PC-9 (cell line): ENCODE measurements around the gene RNASE8. TPM values are rescaled to one million over a fixed set of nuclear protein-coding genes. Genes with fewer than 3 reads are reported as not detected.
A peak's percentile ranks its signal among the peaks of the same experiment; 100 is the strongest.

ENCODE experiments used
- BruUV-seq: library from RNA; stranded (reverse); fragments of 400-500 nt; replicated peaks from 2 replicates; lab custom pipeline; 2021; lab: Mats Ljungman, UMichigan
- CTCF ChIA-PET: fragments of 300-600 bp; sonication (Branson Sonifier 250); formaldehyde crosslinking; loops from one replicate; lab custom pipeline; 2022; ENCODE audit warnings: antibody characterized with exemption; lab: Charles Lee
- POLR2A ChIA-PET: fragments of 300-600 bp; sonication (Branson Sonifier 250); formaldehyde crosslinking; loops from one replicate; lab custom pipeline; 2022; ENCODE audit warnings: antibody characterized with exemption; ENCODE audit not compliant: unreplicated experiment; lab: Charles Lee
- DNase-seq, 2 experiments: peaks; one replicate each; pipeline versions ENCODE4 v3.0.0 to v3.0.0-alpha.2; 2015 to 2022; ENCODE audit warnings: mixed read lengths in 1 of 2
- H2AFZ ChIP-seq: fragments of 200-600 bp; sonication (generic); 2 replicates; pipeline ENCODE4 v1.8.1; 2017; ENCODE audit warnings: antibody characterized with exemption
- H3F3A ChIP-seq: fragments of 200-600 bp; sonication (generic); 2 replicates; pipeline ENCODE4 v1.8.1; 2017; ENCODE audit warnings: antibody characterized with exemption, mild to moderate bottlenecking, low read depth; ENCODE audit not compliant: insufficient read depth
- H3K27ac ChIP-seq: fragments of 200-600 bp; sonication (generic); 2 replicates; pipeline ENCODE4 v1.6.1; 2016; ENCODE audit warnings: mixed run types
- H3K27me3 ChIP-seq: fragments of 200-600 bp; sonication (generic); 2 replicates; pipeline ENCODE4 v1.6.1; 2016; ENCODE audit warnings: low read depth, mixed run types; ENCODE audit not compliant: insufficient read depth
- H3K36me3 ChIP-seq: fragments of 200-600 bp; sonication (generic); 2 replicates; pipeline ENCODE4 v1.6.1; 2016; ENCODE audit warnings: low read depth, mixed run types
- H3K4me1 ChIP-seq: fragments of 200-600 bp; sonication (generic); replicated peaks from 2 replicates; pipeline ENCODE4 v1.6.1; 2016; ENCODE audit warnings: mixed run types; ENCODE audit not compliant: insufficient read depth
- H3K4me2 ChIP-seq: fragments of 200-600 bp; sonication (generic); 2 replicates; pipeline ENCODE4 v1.6.1; 2017; ENCODE audit warnings: mixed run types
- H3K4me3 ChIP-seq: fragments of 200-600 bp; sonication (generic); 2 replicates; pipeline ENCODE4 v1.6.1; 2016; ENCODE audit warnings: mixed run types
- H3K79me2 ChIP-seq: fragments of 200-600 bp; sonication (generic); 2 replicates; pipeline ENCODE4 v1.6.1; 2017; ENCODE audit warnings: low read depth, mixed run types
- H3K9me2 ChIP-seq: fragments of 200-600 bp; sonication (generic); 2 replicates; pipeline ENCODE4 v1.8.1; 2017; ENCODE audit warnings: mild to moderate bottlenecking; ENCODE audit not compliant: insufficient read depth
- H3K9me3 ChIP-seq: fragments of 200-600 bp; sonication (generic); 2 replicates; pipeline ENCODE4 v1.8.1; 2016; ENCODE audit warnings: low read depth; ENCODE audit not compliant: insufficient read depth
- H4K20me1 ChIP-seq: fragments of 200-600 bp; sonication (generic); 2 replicates; pipeline ENCODE4 v1.8.1; 2017; ENCODE audit not compliant: insufficient read depth
- CTCF ChIP-seq: fragments of 200-600 bp; sonication (generic); conservative IDR thresholded peaks from 2 replicates; pipeline ENCODE4 v1.6.1; 2017; ENCODE audit warnings: mixed run types, antibody characterized with exemption, mild to moderate bottlenecking, moderate library complexity
- EZH2 ChIP-seq: fragments of 200-600 bp; sonication (generic); IDR thresholded peaks from 2 replicates; pipeline ENCODE4 v1.8.0; 2017; ENCODE audit warnings: antibody characterized with exemption, low read depth
- intact Hi-C: fragments of 100-400 bp; cut with micrococcal nuclease; formaldehyde crosslinking; loops from one replicate; pipeline ENCODE4 v1.10.0; 2022; ENCODE audit not compliant: unreplicated experiment
- total RNA-seq: library from RNA; stranded (reverse); gene quantifications from 2 replicates; pipeline ENCODE4 v1.2.3, GENCODE V29; 2021

RNASE8 gene
- total RNA-seq, 1 experiment from 2014 or later, result not detected

DNA sequence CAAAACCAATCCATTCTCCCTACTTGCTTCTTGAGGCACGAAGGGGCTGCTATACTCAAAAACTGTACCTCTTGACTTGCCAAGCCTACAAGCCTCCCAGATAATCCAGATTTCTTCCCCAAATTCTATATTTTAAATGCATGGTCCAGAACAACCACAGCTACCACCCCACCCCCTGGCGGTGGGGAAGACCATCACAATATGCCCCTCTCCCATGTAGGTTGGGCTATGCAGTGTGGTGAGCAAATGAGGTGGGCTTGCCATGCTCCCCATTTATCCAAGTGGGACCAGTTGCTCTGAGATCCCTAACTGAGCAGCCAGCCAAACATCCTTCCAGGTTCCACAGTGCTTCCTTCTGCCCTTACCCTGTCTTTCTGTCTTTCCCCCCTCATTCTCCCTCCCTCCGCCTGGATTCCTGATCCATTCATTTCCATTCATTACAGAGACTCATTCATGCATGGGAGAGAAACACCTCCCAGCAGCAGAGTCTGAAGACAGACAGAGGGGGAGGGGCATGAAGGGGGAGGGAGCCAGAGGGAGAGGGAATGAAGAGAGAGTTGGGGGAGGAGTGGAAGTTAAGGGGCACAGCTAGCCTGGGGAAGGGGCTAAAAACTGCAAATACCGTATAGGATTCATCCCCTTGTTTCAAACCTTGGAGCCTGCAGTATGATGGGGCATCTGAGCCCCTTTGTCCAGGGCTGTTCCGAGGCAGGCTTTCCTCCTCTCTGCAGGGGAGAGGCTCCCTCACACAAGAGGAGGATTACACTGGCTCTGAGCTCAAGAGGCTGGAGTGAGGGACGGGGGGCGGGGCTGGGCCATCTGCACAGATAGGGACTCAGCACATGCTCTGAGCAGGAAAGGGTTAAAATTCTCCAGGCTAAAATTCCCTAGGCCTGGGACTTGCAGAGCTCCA, 36.4 kb downstream of the RNASE8 start:
- CTCF ChIA-PET, result interaction anchor here (0.6 kb wide), 1 partner anchor 764 kb away, joined by 4 read pairs; no protein-coding TSS in a partner anchor
- H3F3A ChIP-seq, result peaks cover 14% of the 10 kb centered on the region; the same call in 1 of the 2 replicates
- H3K36me3 ChIP-seq, result no peaks in the 10 kb centered on the region
- POLR2A ChIA-PET, result no interaction called here
- 0 out of 2 replicates have a peak, but pooled peaks cover 4% of the 10 kb centered on the region for H3K79me2 ChIP-seq
- intact Hi-C loops, result no loop called here
- no peaks in the 10 kb centered on the region for H3K4me1 ChIP-seq
- H2AFZ ChIP-seq, result no peak overlapping the region
- H3K9me3 ChIP-seq, result no peaks in the 10 kb centered on the region
- no peaks in the 10 kb centered on the region for H4K20me1 ChIP-seq
- no peak overlapping the region for H3K4me2 ChIP-seq
- no peak for DNase-seq
- BruUV-seq, result no TSS peak
- H3K4me3 ChIP-seq, result no peak overlapping the region
- TF ChIP-seq CTCF, result no peak
- no peak for TF ChIP-seq EZH2
- no peak overlapping the region for H3K27ac ChIP-seq
- no peaks in the 10 kb centered on the region for H3K9me2 ChIP-seq
- H3K27me3 ChIP-seq, result no peaks in the 10 kb centered on the region

- TF ChIP-seq CTCF, result no peak
- TF ChIP-seq EZH2, result no peak
Measured at GRCh38 chr14:21095430-21096205, 38.0 kb downstream of the RNASE8 start.

DNA sequence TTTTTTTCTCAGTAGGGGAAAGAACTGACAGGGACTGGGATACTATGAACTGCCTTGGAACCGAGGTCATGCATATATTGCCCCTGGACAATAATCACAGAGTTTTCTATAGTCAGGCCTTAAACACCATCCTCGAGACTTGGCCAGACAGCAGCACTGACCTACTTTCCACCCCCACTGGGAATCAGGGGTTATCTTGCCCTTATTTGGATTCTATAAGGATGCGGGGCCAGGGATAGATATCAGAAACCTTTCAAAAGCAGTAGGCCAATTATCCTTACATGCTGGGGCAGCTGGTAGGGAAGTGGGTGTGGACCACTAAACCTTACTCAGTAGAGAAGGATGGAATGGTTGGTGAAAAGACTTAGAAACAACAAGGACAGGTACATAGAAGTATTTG, 38.8 kb downstream of the RNASE8 start:
- Histone ChIP-seq H2AFZ (no peak overlapping the region), H3K36me3 (no peaks in the 10 kb centered on the region), H3K27ac (no peak overlapping the region), H3K4me1 (peaks cover 14% of the 10 kb centered on the region), H3K9me2 (no peaks in the 10 kb centered on the region), H4K20me1 (no peaks in the 10 kb centered on the region), H3F3A (peaks cover 14% of the 10 kb centered on the region; the same call in 1 of the 2 replicates), H3K4me3 (no peak overlapping the region), H3K9me3 (no peaks in the 10 kb centered on the region), H3K27me3 (no peaks in the 10 kb centered on the region), H3K4me2 (no peak overlapping the region), H3K79me2 (0 out of 2 replicates have a peak, but pooled peaks cover 4% of the 10 kb centered on the region)
- intact Hi-C loops, result no loop called here
- no peak for DNase-seq
- TSS peak; percentile 18 for BruUV-seq
- ChIA-PET CTCF (no interaction called here), POLR2A (no interaction called here)
- TF ChIP-seq CTCF (no peak), EZH2 (no peak)

More at GRCh38 chr14:21095430-21096205, 38.0 kb downstream of the RNASE8 start:
- no peak for DNase-seq
- BruUV-seq, result no TSS peak
- ChIA-PET POLR2A (no interaction called here), CTCF (interaction anchor here (0.6 to 1.0 kb wide), 2 partner anchors 24 to 33 kb away, joined by 3 to 5 read pairs; no protein-coding TSS in a partner anchor)
- H3K27ac ChIP-seq, result no peak overlapping the region
- peaks cover 11% of the 10 kb centered on the region for H3K4me1 ChIP-seq
- H3K9me2 ChIP-seq, result no peaks in the 10 kb centered on the region
- no peaks in the 10 kb centered on the region for H3K9me3 ChIP-seq
- H3K36me3 ChIP-seq, result no peaks in the 10 kb centered on the region
- H3K27me3 ChIP-seq, result no peaks in the 10 kb centered on the region
- intact Hi-C loops, result no loop called here
- peaks cover 14% of the 10 kb centered on the region; the same call in 1 of the 2 replicates for H3F3A ChIP-seq
- no peak overlapping the region for H2AFZ ChIP-seq
- 0 out of 2 replicates have a peak, but pooled peaks cover 4% of the 10 kb centered on the region for H3K79me2 ChIP-seq
- no peak overlapping the region for H3K4me3 ChIP-seq
- H4K20me1 ChIP-seq, result no peaks in the 10 kb centered on the region
- H3K4me2 ChIP-seq, result no peak overlapping the region
